Measurements from ENCODE around the gene CLEC4E. TPM values are rescaled to one million over a fixed set of nuclear protein-coding genes. Genes with fewer than 3 reads are reported as not detected.
"Not testable (repeated sequence)": the region's sequence is repeated elsewhere in the genome, so short reads cannot be mapped to it uniquely, and the experiment has no call there.

CLEC4E gene, protein sequence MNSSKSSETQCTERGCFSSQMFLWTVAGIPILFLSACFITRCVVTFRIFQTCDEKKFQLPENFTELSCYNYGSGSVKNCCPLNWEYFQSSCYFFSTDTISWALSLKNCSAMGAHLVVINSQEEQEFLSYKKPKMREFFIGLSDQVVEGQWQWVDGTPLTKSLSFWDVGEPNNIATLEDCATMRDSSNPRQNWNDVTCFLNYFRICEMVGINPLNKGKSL
- polyA plus RNA-seq (2012; ENCODE audit: low read depth, missing spikeins), result not detected

DNA sequence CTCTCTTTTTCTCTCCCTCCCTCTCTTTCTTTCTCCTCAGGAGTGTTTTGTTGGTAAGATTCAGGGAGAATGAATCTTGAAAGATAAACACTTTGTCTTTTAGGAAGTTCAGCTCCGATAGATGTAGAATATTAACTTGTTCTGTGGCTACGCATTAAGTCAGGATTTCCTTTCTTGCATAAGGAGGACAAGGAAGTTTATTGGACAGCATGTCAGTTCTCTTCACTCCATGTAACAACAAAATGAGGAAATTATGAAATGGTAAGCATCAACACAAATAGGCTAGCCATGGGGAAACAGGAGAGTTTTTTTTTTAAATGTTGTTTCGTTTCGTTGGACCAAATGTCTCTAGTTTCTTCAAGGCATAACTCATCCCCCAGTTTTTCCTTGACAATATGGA lies at the start of gene CLEC4E:
Gene CLEC4E, minus strand, starts transcription at position 75 of the 400 bp plus-strand sequence. CDS start 108 bp downstream, outside the sequence.
- DNase-seq (ENCODE audit: insufficient read length, low spot score); FAIRE-seq: not testable (repeated sequence)

DNA sequence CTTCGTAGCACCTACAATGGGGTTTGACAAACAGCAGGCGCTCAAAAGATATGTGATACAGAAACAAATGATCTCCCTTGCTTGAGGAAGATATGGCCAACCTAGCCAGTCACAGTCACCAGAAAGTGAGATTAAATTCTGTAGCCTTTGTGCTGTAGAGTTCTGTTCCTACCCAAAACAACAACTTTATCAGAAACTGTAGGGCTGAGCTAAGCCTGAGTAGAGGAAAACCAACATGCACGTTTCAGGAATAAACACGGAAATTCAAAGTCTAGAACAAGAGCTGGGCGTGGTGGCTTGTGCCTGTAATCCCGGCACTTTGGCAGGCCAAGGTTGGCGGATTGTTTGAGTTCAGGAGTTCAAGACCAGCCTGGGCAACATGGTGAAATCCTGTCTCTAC lies 49.0 kb upstream of the CLEC4E start:
- FAIRE-seq (no peak), DNase-seq (ENCODE audit: insufficient read length, low spot score) (no peak)

DNA sequence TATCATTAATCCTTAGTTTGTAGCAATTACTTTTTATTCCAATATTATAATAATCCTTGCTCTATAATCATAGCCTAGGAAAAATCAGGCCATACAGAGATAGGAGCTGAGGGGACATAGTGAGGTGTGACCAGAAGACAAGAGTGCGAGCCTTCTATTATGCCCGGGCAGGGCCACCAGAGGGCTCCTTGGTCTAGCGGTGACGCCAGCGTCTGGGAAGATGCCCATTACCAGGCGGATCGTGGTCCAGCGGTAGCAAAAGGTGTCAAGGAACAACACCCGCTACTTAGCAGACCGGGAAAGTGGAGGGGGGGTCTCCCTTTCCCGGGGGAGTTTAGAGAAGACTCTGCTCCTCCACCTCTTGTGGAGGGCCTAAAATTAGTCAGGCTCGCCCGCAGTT lies 43.8 kb upstream of the CLEC4E start:
- FAIRE-seq; DNase-seq (ENCODE audit: insufficient read length, low spot score): not testable (repeated sequence)

More for the DNA sequence above, 49.0 kb upstream of the CLEC4E start:
- TF ChIP-seq PAX5 (IDR thresholded peaks at IDR 0.05; ENCODE audit: insufficient read depth, low read length, severe bottlenecking), result no peak
- TF ChIP-seq TAF1 (IDR thresholded peaks at IDR 0.05; ENCODE audit: low read depth, low read length), result no peak
- TF ChIP-seq POU2F2 (IDR thresholded peaks at IDR 0.05; ENCODE audit: low read depth, low read length), result no peak
- no peak for TF ChIP-seq POLR2AphosphoS5 (IDR thresholded peaks at IDR 0.05; ENCODE audit: low read depth, low read length)
- no peak for TF ChIP-seq POLR2A (IDR thresholded peaks at IDR 0.05; ENCODE audit: low read depth, low read length)
- TF ChIP-seq SPI1 (IDR thresholded peaks at IDR 0.05; ENCODE audit: low read depth, low read length), result no peak

DNA sequence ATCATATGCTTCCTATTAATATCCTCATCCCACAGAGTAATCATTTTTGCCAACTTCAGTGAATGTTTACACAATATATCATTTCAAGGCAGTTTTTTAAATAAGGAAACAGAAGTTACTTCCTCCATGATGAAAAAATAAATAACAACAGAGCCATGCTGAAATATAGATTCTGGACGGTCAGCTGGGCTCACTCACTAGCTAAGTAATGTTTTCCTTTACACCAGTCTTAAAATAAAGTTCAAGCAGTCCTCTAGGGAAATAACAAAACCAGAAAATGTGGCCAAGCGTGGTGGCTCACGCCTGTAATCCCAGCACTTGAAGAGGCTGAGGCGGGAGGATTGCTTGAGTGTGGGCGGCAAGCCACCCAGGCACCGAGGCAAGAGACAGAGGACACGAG lies 43.3 kb upstream of the CLEC4E start:
- no peak for DNase-seq (ENCODE audit: insufficient read length, low spot score)
- no peak for FAIRE-seq
- TF ChIP-seq TAF1 (IDR thresholded peaks at IDR 0.05; ENCODE audit: low read depth, low read length) (no peak), POU2F2 (IDR thresholded peaks at IDR 0.05; ENCODE audit: low read depth, low read length) (no peak), SPI1 (IDR thresholded peaks at IDR 0.05; ENCODE audit: low read depth, low read length) (no peak), POLR2A (IDR thresholded peaks at IDR 0.05; ENCODE audit: low read depth, low read length) (no peak), PAX5 (IDR thresholded peaks at IDR 0.05; ENCODE audit: insufficient read depth, low read length, severe bottlenecking) (no peak), POLR2AphosphoS5 (IDR thresholded peaks at IDR 0.05; ENCODE audit: low read depth, low read length) (no peak)

DNA sequence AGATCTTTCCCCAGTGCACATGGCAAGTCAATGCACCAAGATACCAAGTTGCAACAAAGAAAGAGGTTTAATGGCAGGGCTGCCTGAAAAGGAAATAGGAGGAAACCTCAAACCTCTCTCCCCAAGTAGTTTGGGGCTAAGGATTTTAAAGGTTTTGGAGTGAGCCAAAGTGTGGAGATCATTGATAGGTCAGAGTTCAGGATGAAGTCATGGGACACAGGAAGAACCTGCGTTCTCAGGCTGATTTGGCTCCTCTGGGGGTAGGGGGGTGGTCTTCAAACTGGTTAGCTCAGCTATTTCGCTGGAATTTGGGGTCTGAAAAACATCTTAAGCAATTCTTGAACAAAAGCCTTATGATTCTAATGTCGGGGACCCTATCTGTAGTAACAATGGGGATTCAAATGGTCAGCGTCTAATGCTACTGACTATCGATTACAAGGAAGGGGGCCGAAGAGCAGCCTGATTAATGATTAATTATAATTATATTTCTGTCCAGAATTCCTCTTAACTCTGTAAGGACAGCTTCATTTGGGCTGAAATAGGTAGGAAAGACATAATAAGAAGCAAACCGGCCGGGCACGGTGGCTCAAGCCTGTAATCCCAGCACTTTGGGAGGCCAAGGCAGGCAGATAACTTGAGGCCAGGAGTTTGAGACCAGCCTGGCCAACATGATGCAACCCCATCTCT lies 40.5 kb upstream of the CLEC4E start:
- DNase-seq (ENCODE audit: insufficient read length, low spot score), result no peak
- FAIRE-seq, result no peak
- no peak for TF ChIP-seq PAX5 (IDR thresholded peaks at IDR 0.05; ENCODE audit: insufficient read depth, low read length, severe bottlenecking)
- no peak for TF ChIP-seq POLR2A (IDR thresholded peaks at IDR 0.05; ENCODE audit: low read depth, low read length)
- TF ChIP-seq POU2F2 (IDR thresholded peaks at IDR 0.05; ENCODE audit: low read depth, low read length), result no peak
- no peak for TF ChIP-seq POLR2AphosphoS5 (IDR thresholded peaks at IDR 0.05; ENCODE audit: low read depth, low read length)
- TF ChIP-seq TAF1 (IDR thresholded peaks at IDR 0.05; ENCODE audit: low read depth, low read length), result no peak
- TF ChIP-seq SPI1 (IDR thresholded peaks at IDR 0.05; ENCODE audit: low read depth, low read length), result no peak

DNA sequence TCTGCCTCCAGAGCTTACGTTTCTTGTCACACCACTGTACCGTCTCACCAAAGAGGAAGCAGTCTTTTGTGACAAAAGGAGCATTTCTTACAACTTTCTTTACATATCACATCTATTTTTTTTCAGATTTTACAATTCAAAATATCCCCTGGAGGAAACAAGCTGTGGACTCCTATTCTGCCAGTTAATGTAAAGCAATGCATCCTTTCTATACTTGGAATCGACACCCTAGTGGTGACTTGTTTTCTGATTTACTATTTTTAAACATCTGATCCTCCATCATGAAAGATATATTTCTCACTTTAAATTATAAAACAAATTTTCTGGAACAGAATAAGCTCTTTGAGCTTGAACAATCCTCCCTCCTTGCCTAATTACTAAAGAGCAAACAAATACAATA lies 37.2 kb upstream of the CLEC4E start:
- TF ChIP-seq POLR2A (IDR thresholded peaks at IDR 0.05; ENCODE audit: low read depth, low read length) (no peak), PAX5 (IDR thresholded peaks at IDR 0.05; ENCODE audit: insufficient read depth, low read length, severe bottlenecking) (no peak), SPI1 (IDR thresholded peaks at IDR 0.05; ENCODE audit: low read depth, low read length) (no peak), POLR2AphosphoS5 (IDR thresholded peaks at IDR 0.05; ENCODE audit: low read depth, low read length) (no peak), POU2F2 (IDR thresholded peaks at IDR 0.05; ENCODE audit: low read depth, low read length) (no peak), TAF1 (IDR thresholded peaks at IDR 0.05; ENCODE audit: low read depth, low read length) (no peak)
- no peak for FAIRE-seq

DNA sequence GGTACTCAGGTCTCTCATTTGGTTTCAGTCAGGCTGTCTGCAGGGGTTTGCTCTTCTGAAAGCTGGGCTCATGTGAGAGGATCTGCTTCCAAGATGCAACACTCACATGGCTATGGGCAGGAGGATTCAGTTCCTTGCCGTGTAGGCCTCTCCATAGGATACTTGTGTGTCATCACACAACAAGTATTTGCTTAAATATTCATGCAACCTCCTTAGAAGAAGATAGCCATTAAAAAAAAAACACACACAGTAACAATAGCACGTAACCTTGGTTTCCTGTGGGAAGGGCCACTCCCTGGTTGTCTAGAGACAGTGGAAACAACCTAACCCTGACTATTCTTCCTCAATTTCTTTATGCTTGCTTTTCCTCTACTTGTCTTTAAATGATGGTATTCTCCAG lies 31.8 kb upstream of the CLEC4E start:
- FAIRE-seq (no peak), DNase-seq (ENCODE audit: insufficient read length, low spot score) (no peak)
- TF ChIP-seq SPI1 (IDR thresholded peaks at IDR 0.05; ENCODE audit: low read depth, low read length) (no peak), POLR2AphosphoS5 (IDR thresholded peaks at IDR 0.05; ENCODE audit: low read depth, low read length) (no peak), TAF1 (IDR thresholded peaks at IDR 0.05; ENCODE audit: low read depth, low read length) (no peak), POU2F2 (IDR thresholded peaks at IDR 0.05; ENCODE audit: low read depth, low read length) (no peak), POLR2A (IDR thresholded peaks at IDR 0.05; ENCODE audit: low read depth, low read length) (no peak), PAX5 (IDR thresholded peaks at IDR 0.05; ENCODE audit: insufficient read depth, low read length, severe bottlenecking) (no peak)

More for the DNA sequence above, 37.2 kb upstream of the CLEC4E start:
- no peak for DNase-seq (ENCODE audit: insufficient read length, low spot score)

DNA sequence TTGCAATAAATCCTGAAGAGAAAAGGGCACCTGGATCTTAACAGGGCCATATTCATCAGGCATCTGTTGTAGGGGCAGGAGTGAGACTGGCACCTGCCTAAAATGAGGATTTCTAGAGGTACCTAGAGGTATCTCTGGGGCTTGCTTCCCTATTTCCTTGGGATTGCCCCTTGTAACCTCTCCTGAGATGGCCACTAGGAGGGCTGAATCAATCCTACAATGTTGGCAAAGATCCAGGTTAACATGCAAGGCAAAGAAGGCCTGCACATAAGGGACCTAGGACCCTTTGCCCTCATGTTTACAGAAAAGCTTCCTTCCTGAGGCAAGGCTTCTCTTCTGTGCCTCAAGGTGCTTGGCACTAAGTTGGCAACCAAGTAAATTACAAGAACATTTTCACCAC lies 25.8 kb upstream of the CLEC4E start:
- DNase-seq (ENCODE audit: insufficient read length, low spot score), result no peak
- TF ChIP-seq SPI1 (IDR thresholded peaks at IDR 0.05; ENCODE audit: low read depth, low read length), result no peak
- no peak for TF ChIP-seq POLR2AphosphoS5 (IDR thresholded peaks at IDR 0.05; ENCODE audit: low read depth, low read length)
- TF ChIP-seq POU2F2 (IDR thresholded peaks at IDR 0.05; ENCODE audit: low read depth, low read length), result no peak
- TF ChIP-seq POLR2A (IDR thresholded peaks at IDR 0.05; ENCODE audit: low read depth, low read length), result no peak
- no peak for TF ChIP-seq PAX5 (IDR thresholded peaks at IDR 0.05; ENCODE audit: insufficient read depth, low read length, severe bottlenecking)
- FAIRE-seq, result no peak

DNA sequence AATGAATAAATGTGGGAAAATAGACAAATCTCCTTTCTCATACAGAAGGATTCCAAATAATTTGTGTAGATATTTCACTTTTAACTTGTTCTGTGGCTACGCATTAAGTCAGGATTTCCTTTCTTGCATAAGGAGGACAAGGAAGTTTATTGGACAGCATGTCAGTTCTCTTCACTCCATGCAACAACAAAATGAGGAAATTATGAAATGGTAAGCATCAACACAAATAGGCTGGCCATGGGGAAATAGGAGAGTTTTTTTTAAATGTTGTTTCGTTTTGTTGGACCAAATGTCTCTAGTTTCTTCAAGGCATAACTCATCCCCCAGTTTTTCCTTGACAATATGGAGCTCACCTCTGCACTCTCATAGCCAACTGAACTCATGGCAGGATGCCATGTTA lies 25.3 kb upstream of the CLEC4E start:
- not testable (repeated sequence) for DNase-seq (ENCODE audit: insufficient read length, low spot score); FAIRE-seq

DNA sequence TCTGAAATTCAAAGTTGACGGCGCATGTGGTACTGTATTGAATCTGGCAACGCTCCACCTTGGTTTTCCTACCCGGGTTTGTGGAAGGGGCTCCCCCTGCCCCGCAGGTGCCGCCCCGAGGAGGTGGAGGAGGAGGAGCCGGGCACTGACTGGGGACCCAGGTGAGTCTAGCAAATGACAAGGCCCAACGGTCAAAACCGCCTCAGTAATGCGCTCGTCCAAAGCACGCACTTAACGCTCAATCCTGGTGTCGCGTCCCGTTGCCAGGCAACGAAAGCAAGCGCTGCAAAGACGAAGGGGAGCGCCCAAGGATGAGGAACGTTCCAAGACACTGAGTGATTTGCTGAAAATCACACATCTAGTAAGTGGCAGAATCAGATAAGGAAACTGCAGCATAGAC lies 24.0 kb upstream of the CLEC4E start:
- no peak for DNase-seq (ENCODE audit: insufficient read length, low spot score)
- TF ChIP-seq POLR2A (IDR thresholded peaks at IDR 0.05; ENCODE audit: low read depth, low read length) (no peak), TAF1 (IDR thresholded peaks at IDR 0.05; ENCODE audit: low read depth, low read length) (no peak), POLR2AphosphoS5 (IDR thresholded peaks at IDR 0.05; ENCODE audit: low read depth, low read length) (no peak), POU2F2 (IDR thresholded peaks at IDR 0.05; ENCODE audit: low read depth, low read length) (no peak), PAX5 (IDR thresholded peaks at IDR 0.05; ENCODE audit: insufficient read depth, low read length, severe bottlenecking) (no peak), SPI1 (IDR thresholded peaks at IDR 0.05; ENCODE audit: low read depth, low read length) (no peak)
- FAIRE-seq, result no peak

Data from GM12891 (cell line).